Stimulated activated CD4-positive, alpha-beta T cell treated with anti-CD3 and anti-CD28 coated beads, Interleukin-4, amount 100 ng/mL, for 48 hours (primary cell): ENCODE results near the gene PARD3B.

Experiments used
- DNase-seq, 2 donors: peaks; one replicate each; pipeline ENCODE4 v3.0.0-alpha.2; 2020; ENCODE audit warnings: low read depth in 2 of 2

The PARD3B gene

GRCh38 chr2:205501826-205502225 lies 956.6 kb downstream of the PARD3B start:
- DNase-seq = no peak

- no peak for DNase-seq
Measured at GRCh38 chr2:205505371-205505770, 960.1 kb downstream of the PARD3B start.

- DNase-seq = no peak
Measured at GRCh38 chr2:205509655-205510054, 964.4 kb downstream of the PARD3B start.

- DNase-seq = no peak
Measured at GRCh38 chr2:205510345-205510744, 965.1 kb downstream of the PARD3B start.

GRCh38 chr2:205511221-205511620 lies 965.9 kb downstream of the PARD3B start:
- DNase-seq = no peak

GRCh38 chr2:205511641-205512040 lies 966.4 kb downstream of the PARD3B start:
- DNase-seq = no peak

- no peak for DNase-seq
Measured at GRCh38 chr2:205520311-205520710, 975.0 kb downstream of the PARD3B start.

- DNase-seq = no peak
Measured at GRCh38 chr2:205524656-205525055, 979.4 kb downstream of the PARD3B start.

GRCh38 chr2:205527801-205528200 lies 982.5 kb downstream of the PARD3B start:
- no peak for DNase-seq

GRCh38 chr2:205531072-205531471 lies 985.8 kb downstream of the PARD3B start:
- DNase-seq = no peak

GRCh38 chr2:205531489-205532148 lies 986.3 kb downstream of the PARD3B start:
- DNase-seq = no peak

- DNase-seq = no peak
Measured at GRCh38 chr2:205535001-205535400, 989.7 kb downstream of the PARD3B start.

- no peak for DNase-seq
Measured at GRCh38 chr2:205539603-205540002, 994.3 kb downstream of the PARD3B start.

- DNase-seq = no peak
Measured at GRCh38 chr2:205540036-205540435, 994.8 kb downstream of the PARD3B start.

- no peak for DNase-seq
Measured at GRCh38 chr2:205543262-205543843, 998.1 kb downstream of the PARD3B start.

- DNase-seq = no peak
Measured at GRCh38 chr2:205543937-205544702, 998.8 kb downstream of the PARD3B start.

GRCh38 chr2:205545971-205546816 lies 1000.9 kb downstream of the PARD3B start:
- no peak for DNase-seq

GRCh38 chr2:205555566-205556230 lies 1010.4 kb downstream of the PARD3B start:
- DNase-seq = no peak

- no peak for DNase-seq
Measured at GRCh38 chr2:205556357-205556756, 1011.1 kb downstream of the PARD3B start.

GRCh38 chr2:205556841-205557539 lies 1011.7 kb downstream of the PARD3B start:
- no peak for DNase-seq

GRCh38 chr2:205557873-205558272 lies 1012.6 kb downstream of the PARD3B start:
- DNase-seq = no peak
